Gastroesophageal sphincter (tissue), 3 donors: Measurements from ENCODE around the gene FAM210B.

ENCODE experiments used
- POLR2A ChIP-seq, 2 donors: fragments of 450-650 bp; IDR thresholded peaks; one replicate each; pipeline ENCODE4 v1.6.1; 2017; ENCODE audit warnings: antibody characterized with exemption in 2 of 2, mild to moderate bottlenecking in 2 of 2, moderate library complexity in 1 of 2
- TF ChIP-seq, protein P1 (sequence below), 4 experiments: fragments of 200-600 bp in 2 of 4; fragments of 450-650 bp in 2 of 4; sonication (generic) in 1 of 4; IDR thresholded peaks; one replicate each; pipeline ENCODE4 v1.5.1; 2017 to 2019; ENCODE audit warnings: antibody characterized with exemption in 4 of 4, mild to moderate bottlenecking in 2 of 4, moderate library complexity in 2 of 4

DNA sequence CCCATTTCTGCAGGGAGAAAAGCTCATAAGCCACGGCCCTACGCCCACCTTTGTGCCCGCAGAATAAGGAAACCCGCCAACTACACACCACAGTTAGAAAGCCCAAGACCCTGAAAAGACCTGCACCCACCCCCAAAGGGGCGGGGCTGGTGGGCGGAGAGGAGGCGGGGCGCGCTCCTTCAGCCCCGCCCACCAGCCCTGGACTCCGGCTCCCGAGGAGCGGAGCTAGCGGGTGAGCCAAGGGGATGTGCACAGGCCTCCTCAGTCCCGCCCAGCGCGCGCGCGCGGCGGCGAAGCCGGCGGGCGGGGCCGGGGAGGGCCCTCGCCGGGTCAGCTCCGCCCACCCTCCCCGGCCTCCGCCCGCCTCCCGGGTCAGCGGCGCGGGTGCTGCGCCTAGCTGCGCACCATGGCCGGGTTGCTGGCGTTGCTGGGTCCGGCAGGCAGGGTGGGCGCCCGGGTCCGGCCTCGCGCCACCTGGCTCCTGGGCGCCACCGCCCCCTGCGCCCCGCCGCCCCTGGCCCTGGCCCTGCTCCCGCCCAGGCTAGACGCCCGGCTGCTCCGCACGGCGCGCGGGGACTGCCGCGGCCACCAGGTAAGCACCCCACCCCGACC lies at the start of gene FAM210B:
- TF ChIP-seq, protein P1, sequence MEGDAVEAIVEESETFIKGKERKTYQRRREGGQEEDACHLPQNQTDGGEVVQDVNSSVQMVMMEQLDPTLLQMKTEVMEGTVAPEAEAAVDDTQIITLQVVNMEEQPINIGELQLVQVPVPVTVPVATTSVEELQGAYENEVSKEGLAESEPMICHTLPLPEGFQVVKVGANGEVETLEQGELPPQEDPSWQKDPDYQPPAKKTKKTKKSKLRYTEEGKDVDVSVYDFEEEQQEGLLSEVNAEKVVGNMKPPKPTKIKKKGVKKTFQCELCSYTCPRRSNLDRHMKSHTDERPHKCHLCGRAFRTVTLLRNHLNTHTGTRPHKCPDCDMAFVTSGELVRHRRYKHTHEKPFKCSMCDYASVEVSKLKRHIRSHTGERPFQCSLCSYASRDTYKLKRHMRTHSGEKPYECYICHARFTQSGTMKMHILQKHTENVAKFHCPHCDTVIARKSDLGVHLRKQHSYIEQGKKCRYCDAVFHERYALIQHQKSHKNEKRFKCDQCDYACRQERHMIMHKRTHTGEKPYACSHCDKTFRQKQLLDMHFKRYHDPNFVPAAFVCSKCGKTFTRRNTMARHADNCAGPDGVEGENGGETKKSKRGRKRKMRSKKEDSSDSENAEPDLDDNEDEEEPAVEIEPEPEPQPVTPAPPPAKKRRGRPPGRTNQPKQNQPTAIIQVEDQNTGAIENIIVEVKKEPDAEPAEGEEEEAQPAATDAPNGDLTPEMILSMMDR (IDR thresholded peaks at IDR 0.05) = no peak
- peak; percentile 70 to 73 for TF ChIP-seq POLR2A (IDR thresholded peaks at IDR 0.05)
